PFSK-1 (cell line): ENCODE data around the gene DMC1.

Experiments used
- POLR2AphosphoS5 ChIP-seq: IDR thresholded peaks from 2 replicates; pipeline ENCODE4 v1.6.1; 2012; ENCODE audit warnings: low read depth, mild to moderate bottlenecking, control low read depth, low read length, moderate library complexity
- REST ChIP-seq, 2 experiments: IDR thresholded peaks; 2 replicates each; pipeline versions ENCODE4 v1.6.1 to v1.8.0; 2011 to 2012; ENCODE audit warnings: low read depth in 2 of 2, low read length in 2 of 2, control low read depth in 1 of 2, inconsistent platforms in 1 of 2, mild to moderate bottlenecking in 1 of 2, moderate library complexity in 1 of 2; ENCODE audit not compliant: insufficient read depth in 1 of 2
- SIN3A ChIP-seq: IDR thresholded peaks from 2 replicates; pipeline ENCODE4 v1.6.1; 2012; ENCODE audit warnings: mild to moderate bottlenecking, low read length, moderate library complexity, borderline replicate concordance; ENCODE audit not compliant: insufficient read depth
- TAF1 ChIP-seq: IDR thresholded peaks from 2 replicates; pipeline ENCODE4 v1.6.1; 2012; ENCODE audit warnings: low read length, control low read depth, borderline replicate concordance; ENCODE audit not compliant: insufficient read depth

DNA sequence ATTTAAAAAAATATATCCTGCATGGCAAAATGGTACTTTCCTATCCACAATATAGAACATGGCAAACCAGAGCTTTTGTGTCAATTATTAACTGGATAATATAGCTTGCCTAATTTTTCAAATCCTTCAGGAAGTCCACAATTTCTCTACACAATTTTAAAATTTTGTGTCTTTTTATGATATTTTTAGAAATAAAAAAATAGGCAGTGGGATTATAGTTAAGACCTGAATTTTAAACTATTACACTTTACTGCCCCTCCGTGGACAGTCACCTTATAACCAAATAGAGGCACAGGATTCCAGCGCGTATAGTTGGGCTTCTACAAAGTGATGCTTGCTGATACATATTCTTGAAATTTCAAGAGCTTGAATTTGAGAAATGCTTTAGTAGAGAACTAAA, 2.1 kb upstream of the DMC1 start:
- TF ChIP-seq POLR2AphosphoS5 (no peak), TAF1 (no peak), REST (IDR thresholded peaks at IDR 0.05; ENCODE audit: insufficient read depth in 1 of 2, low read depth in 2 of 2, low read length in 2 of 2) (no peak), SIN3A (no peak)
